C4-2B (cell line): ENCODE results near the gene ANKRD6.
A peak's percentile ranks its signal among the peaks of the same experiment; 100 is the strongest.

Experiments used
- CTCF ChIP-seq: fragments of 450-650 bp; conservative IDR thresholded peaks from 2 replicates; pipeline ENCODE4 v1.5.1; 2017; ENCODE audit warnings: mild to moderate bottlenecking
- ZFX ChIP-seq: fragments of 450-650 bp; IDR thresholded peaks from 2 replicates; pipeline ENCODE4 v1.6.1; 2017

DNA sequence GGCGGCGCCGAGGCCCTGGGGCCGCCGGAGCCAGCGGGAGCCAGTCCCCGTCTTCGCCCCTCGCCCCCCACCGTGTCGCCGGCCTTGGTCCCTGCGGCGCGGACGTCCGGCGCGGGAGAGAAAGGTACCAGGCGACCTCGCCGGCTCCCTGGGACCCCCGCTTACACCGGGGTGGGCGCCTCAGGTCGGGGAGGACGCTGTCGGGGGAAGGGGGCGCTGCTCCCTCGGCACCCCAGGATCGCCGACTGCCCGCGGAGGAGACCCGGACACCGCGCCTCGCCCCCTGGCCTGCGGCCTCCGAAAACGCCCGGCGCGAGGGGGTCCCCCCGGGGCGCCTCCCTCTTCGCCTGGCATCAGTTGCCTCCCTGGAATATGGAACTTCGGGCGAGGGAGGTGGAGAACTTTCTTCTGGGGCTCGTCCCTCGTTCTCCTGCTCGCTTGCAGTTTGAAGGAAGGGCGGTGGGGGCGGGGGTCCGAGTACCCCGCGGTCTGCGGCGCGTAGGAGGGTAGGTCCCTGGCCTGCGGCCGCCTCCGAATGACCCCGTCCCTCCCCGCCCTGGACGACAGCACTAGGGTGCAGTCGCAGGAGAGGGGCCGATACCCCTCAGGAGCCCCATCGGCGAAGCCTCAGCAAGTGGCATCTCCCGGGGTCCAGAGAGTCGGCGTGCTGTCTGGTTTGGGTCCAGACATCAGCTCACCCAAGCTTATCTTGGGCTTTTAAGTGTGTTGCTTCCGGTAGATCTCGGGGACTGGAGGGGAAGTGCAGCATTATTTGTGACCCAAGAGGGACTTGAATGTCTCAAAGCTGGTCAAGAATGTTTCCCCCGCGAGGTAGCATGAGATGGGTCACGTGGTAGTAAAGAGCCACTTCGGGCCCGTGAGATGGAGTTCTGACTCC is 549 bp downstream of the ANKRD6 start:
- TF ChIP-seq CTCF (peak; percentile 34), ZFX (no peak)
